NCI-H146 treated with DMSO at 0.1 percent for 48 hours (cell line): ENCODE measurements around the gene DXO.
"Not testable (repeated sequence)": the region's sequence is repeated elsewhere in the genome, so short reads cannot be mapped to it uniquely, and the experiment has no call there.

ENCODE experiments used
- DNase-seq: peaks from one replicate; lab custom pipeline; 2025; ENCODE audit not compliant: unreplicated experiment; lab: John Stamatoyannopoulos, UW

The DXO gene

DNA sequence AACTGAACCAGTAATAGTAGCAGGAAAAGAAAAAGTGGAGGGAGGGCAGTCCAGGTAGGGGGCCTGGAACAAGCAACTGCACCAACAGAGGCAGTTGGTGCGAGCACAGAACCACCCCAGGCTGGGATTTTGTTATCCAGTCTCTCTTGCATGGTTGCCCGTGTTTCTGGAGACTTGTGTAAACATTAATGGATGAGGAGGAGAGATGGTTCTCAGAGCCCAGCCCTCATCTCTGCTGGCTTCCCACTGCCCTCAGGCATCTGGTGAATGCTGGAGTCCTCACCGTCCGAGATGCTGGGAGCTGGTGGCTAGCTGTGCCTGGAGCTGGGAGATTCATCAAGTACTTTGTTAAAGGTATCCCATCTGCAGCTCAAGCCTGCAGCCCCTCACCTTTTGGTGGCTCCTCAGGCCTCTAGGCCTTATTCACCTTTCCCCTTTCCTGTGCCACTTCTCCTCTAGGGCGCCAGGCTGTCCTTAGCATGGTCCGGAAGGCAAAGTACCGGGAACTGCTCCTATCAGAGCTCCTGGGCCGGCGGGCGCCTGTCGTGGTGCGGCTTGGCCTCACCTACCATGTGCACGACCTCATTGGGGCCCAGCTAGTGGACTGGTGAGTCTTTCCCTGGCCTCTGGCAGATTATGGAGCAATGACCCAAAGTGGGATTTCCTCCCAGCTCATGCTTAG is 8.4 kb upstream of the DXO start:
- not testable (repeated sequence) for DNase-seq

DNA sequence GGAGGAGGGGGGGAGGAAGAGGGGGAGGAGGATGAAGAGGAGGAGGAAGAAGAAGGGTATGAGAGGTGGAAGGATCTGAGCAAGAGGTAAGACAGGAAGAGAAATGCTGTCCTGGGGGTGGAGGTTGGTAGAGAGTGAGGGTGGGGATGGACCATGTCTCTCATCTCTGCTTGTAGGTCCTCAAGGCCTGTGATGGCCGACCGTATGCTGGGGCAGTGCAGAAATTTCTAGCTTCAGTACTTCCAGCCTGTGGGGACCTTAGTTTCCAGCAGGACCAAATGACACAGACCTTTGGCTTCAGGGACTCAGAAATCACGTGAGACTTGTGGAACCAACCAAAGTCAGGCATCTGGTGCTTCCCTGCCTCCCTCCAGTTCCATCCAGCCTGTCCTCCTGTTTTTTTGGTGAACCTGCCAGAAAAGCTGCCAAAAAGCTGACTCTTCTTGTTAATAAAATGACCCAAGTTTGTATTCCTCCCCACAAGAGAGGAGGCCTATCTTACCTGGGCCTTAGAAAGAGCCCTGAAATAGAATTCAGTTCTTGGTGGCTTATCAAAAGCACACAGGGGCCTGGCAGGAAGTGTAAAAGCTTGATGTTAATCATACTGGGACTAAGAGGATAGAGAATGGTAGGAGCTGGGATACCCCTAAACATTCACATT is 7.4 kb upstream of the DXO start:
- no peak for DNase-seq

GRCh38 chr6:31978831-31979230 is 6.9 kb upstream of the DXO start:
- DNase-seq, result no peak

DNA sequence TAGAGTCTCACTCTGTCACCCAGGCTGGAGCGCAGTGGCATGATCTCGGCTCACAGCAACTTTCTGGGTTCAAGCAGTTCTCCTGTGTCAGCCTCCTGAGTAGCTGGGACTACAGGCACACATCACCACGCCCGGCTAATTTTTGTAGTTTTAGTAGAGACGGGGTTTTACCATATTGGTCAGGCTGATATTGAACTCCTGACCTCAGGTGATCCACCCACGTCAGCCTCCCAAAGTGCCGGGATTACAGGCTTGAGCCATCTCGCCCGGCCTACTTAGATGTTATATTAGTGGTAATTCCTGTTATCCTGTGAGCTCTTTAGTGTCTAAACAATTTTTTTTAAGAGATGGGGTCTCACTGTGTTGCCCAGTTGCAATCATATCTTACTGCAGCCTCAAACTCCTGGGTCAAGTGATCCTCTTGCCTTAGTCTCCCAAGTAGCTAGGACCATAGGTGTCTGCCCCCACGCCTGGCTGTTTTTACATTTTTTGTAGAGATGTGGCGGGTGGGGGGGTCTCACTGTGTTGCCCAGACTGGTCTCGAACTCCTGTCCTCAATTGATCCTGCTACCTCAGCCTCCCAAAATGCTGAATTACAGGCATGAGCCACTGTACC is 6.0 kb upstream of the DXO start:
- no peak for DNase-seq

- DNase-seq, result not testable (repeated sequence)
Measured at GRCh38 chr6:31976065-31976464, 4.1 kb upstream of the DXO start.

DNA sequence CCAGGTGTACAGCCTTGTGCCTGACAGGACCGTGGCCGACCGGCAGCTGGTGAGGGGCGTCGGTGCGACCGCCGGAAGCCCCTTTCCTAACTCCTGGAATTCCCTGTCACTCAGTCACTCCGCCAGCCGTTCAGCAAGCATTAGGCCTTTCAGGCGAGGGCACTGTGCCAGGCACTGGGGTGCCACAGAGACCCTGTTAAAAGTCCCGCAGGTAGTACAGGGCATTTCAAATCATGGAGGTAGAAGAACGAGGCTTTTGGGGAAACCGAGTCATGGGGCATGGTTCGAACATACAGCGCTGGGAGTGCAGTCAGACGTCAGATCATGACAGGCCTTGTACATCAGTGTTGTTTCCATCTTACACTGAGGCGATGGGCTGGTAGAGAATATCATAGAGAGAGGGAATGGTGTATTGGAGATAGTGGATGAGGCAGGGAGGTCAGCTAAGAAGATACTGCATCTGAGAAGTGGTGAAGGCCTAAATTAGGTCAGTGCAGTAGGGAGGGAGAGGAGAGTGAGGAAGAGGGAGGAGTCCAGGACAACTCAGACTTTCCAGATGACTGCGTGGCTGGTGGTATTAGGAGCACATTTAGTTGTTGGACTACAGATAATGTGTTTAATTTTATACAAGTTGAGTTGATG is 892 bp upstream of the DXO start:
- no peak for DNase-seq

DNA sequence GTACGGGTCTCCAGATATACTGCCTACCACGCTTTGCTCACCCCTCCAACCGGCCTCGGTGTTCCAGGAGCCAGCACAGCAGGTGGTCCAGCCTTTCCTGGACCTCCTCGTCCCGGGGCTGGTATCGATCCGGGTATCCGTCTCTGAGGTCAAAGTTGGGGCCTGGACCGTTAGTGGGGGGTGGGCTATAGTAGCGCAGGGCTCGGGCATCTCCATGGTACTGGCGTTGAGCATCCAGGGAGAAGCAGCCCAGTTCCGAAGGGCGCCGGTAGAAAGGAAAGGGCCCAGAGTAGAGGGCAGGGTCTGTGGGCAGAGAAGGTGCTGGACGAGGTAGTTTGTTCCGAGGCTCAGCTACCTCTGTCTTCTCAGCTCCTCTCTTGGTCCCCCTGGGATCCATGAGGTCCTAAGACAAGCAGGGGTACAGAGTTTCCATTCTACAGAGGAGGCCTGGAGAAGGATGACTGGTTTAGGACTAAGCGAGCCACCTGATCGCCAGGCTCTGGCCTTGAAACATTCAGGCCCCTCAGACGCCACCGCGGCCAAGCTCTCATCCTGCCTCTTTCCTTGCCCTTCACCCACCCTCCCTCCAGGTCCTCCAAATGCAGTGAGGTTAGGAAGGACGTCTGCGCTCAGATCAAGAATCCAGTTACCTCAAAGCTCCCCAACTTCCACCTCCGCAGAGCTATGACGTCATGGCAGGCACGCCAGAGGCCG is 502 bp downstream of the DXO start:
- no peak for DNase-seq

- no peak for DNase-seq
Measured at GRCh38 chr6:31970604-31971271, 1.2 kb downstream of the DXO start.

DNA sequence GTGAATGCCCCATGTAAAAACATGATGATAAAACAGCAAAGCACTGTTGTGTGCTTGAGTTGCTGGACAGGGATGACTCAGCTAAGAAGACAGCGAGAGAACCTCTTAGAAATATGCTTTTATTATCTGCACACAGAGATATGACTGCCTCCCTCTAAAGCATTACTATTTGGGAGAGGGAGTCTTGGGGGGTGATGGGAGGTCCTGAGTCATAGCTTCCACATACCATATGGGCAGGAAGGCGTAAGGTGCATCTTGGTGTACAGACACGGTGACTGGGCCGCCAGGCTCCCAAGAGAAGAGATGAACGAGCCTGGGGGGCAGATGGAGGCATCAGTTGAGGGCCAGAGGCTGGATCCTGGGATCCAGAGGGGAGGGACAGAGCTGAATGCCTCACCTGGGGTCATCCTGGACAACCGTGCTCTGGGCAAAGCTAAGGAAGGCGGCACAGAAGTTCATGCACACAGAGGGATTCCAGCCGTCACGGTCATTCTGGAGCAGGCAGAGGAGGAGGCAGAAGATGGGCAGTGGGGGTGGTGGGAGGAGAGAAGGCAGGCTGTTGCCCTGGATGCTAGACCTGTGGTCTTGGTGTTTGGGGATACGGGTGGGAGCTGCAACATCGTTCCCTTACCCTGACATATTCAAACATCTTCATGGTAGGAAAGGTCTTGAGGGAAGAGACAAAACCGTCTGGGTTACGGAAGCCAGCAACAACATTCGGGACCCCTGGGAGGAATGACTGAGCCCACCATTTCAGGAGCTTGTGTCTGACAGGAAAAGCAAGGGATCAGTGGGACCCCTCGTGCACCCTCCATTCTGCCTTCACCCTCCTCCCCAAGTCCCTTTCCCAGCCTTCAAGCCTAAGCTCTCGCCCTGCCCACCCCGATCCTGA is 2.0 kb downstream of the DXO start:
- DNase-seq, result no peak

GRCh38 chr6:31968791-31969711 is 2.9 kb downstream of the DXO start:
- DNase-seq, result no peak

DNA sequence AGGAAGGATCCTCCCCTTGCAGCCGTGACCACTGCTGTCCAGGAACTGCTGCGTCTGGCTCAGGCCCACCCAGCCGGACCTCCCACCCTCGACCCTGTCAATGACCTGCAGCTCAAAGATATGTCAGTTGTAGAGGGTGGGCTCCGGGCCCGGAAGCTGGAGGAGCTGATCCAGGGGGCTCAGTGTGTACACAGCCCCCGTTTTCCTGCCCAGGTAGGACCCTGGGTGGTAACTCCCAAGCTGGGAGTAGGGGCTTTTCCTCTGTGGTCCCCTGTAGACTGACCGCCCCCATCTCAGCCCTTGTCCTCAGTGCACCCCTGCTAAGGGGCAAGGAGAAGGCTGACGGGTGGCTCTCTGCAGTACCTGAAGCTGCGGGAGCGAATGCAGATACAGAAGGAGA is 3.6 kb downstream of the DXO start:
- no peak for DNase-seq

- DNase-seq, result no peak
Measured at GRCh38 chr6:31967926-31968320, 4.0 kb downstream of the DXO start.

DNA sequence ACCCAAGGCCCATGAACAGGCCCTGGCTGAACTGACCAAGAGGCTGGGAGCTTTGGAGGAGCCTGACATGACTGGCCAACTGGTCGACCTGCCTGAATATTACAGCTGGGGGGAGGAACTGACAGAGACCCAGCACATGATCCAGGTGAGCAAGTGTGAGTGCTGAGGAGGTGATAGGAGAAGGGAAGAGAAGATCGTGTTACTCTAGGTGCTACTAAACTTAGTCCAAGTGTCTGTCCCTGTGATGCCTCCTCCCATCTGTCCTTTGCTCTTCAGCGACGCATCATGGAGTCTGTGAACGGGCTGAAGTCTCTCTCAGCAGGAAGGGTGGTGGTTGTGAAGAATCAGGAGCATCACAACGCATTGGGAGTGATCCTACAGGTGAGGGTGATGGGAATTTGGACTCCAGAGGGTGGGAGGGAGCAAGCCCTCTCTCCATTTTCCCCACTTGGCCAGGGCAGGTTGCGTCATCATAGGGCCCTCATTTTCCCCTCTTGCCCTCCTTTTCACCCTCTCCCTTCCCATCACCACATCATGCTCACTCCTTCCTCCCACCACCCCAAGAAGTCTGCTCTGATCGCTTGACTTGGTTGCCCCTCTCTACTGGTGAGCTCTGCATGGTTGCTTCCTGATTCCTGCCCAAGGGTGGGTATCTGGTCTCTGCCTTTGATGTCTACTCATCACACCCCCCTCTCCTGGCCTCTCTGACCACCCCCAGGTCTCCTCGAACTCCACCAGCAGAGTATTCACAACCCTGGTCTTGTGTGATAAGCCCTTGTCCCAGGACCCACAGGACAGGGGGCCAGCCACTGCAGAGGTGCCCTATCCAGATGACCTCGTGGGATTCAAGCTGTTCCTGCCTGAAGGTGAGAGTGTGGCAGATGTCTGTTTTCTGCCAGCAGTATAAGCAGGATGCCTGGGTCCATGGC is 4.7 kb downstream of the DXO start:
- DNase-seq, result no peak

GRCh38 chr6:31966506-31966905 is 5.4 kb downstream of the DXO start:
- DNase-seq, result no peak

- no peak for DNase-seq
Measured at GRCh38 chr6:31965700-31966099, 6.2 kb downstream of the DXO start.

DNA sequence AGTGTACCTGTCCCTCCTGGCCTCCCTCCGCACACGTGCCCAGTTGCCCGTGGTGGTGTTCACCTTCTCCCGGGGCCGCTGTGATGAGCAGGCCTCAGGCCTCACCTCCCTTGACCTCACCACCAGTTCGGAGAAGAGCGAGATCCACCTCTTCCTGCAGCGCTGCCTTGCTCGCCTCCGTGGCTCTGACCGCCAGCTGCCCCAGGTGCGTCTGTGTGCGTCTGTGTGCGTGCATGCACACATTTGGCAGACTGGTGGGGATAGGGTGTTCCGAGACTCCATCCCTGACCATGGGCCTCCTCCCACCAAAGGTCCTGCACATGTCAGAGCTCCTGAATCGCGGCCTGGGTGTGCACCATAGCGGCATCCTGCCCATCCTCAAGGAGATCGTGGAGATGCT is 8.0 kb downstream of the DXO start:
- DNase-seq, result no peak

GRCh38 chr6:31961616-31962015 is 10.3 kb downstream of the DXO start:
- DNase-seq, result no peak
